DMS114 treated with DMSO at 0.1 percent for 48 hours (cell line): ENCODE results near the gene CAMK2B.

Experiments
- DNase-seq: peaks from one replicate; lab custom pipeline; 2025; ENCODE audit not compliant: unreplicated experiment; lab: John Stamatoyannopoulos, UW

The CAMK2B gene

DNA sequence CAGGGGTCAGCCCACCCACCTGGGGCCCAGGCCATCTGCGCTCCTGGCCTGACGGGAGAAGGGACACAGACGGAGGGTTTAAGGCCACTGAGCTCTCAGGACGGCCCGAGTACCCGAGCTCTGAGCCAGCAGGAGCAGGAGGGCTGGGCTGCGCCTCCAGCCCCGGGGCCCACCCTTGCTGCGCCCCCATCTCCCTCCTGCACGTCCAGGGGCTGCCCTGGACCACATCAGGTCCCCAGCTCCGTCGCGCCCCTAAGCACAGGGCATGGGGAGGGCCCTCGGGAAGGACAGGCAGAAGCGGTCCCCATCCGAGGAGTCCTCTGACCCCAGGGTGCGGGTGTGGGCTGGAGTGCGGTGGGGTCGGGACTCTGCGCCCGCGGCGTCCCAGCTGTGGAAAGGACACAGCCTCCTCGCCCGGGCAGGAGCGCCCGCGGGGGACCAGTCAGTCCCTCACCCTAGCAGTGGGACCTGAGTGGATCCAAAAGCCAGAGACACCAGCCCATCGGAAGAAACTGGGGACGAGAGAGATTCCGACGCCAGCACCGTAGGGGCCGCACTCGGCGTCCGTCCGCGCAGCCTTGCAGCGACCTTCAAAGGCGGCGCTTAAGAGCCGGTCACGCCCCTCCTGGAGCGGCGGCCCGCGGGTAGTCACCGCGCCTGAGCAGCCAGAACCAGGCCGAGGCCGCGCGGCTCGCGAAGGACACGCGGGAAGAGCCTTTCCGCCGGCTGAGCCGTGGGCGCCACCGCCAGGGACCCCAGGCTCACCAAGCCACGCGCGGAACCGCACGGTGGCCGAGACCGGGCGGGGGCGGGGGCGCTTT, 15.9 kb downstream of the CAMK2B start:
- DNase-seq, result no peak

DNA sequence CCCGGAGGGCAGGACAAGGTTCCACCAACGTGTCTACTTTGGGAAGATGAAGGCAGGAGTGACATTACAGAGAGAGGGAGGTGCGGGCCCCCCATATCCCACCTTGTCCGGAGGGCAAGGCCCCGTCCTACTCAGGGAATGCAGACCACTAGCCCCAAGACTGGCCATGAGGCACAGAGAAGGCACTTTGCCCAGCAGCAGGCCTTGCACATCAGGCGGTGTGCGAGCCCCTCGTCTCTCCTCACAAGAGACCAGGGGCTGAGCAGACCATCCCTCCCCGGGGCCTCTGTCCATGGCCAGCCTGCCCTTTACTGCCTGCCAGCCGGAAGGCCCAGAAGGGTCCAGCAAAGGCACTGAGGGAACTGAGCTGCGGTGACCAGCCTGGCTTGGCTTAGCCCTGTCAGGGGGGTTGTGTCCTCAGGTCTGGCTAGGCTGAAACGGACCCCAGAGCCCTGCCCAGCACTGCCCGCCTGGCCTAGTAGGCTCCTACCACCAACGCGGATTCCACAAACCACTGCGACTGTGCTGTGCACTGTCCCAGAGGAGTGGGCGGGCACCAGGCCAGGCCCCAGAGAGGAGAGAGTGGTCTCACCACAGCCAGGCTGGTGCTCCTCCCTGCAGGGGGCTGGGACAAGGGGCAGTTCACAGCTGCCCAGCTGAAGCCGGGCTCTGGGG, 16.7 kb downstream of the CAMK2B start:
- no peak for DNase-seq

DNA sequence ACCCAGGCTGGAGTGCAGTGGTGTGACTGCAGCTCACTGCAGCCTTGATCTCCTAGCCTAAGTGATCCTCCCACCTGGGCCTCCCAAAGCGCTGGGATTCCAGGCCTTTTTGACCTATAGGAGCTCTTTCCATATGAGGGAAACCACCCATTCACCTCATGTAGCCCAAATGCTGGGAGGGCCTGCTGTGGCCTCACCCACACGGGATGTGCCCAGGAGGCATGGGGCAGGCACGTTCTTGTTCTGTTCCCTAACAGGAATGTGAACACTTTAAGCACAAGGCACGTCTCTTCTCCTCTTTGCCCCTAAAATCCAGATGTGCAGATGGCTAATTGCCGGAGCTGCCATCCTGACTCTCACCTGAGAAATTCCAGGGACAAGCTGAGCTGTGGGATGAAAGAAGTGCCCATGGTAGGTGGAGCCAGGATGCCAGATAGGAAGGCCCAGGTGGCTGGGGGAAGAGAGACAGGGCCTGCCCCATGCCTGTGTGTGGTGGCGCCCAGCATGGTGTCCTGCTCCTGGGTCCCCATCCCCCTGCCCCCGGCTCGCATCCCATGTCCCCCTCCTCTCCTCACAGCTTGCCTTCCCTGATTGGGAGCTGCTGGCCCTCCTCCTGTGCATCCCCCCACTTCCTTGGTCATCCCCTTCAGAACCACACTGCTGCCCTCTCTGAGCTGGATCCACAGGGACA, 17.3 kb downstream of the CAMK2B start:
- no peak for DNase-seq

DNA sequence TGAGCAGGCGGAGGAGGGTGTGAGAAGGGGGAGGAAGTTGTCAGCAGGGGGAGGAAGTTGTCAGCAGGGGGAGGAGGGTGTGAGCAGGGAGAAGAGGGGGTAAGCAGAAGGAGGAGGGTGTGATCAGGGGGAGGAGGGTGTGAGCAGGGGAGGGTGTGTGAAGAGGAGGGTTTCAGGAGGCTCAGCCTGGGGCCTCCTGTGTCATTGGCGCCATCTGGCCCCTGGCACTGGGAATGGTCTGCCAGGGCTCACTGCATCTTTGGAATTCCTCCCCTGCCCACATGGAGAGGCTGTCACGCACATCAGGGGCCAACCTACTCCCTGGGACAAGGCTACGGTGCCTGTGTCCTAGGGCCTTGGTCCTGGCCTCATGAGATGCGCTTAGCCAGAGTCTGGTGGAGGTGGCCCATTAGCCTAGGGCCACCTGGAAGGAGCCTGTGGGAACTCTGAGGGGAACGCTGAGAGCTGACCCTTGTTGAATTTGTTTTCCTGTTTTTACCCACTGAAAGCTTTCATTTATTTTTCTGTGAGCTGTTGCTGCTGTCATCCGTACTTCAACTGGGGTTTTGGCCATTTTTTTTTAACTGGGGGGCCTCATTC, 18.0 kb downstream of the CAMK2B start:
- peak; percentile 11 for DNase-seq

DNA sequence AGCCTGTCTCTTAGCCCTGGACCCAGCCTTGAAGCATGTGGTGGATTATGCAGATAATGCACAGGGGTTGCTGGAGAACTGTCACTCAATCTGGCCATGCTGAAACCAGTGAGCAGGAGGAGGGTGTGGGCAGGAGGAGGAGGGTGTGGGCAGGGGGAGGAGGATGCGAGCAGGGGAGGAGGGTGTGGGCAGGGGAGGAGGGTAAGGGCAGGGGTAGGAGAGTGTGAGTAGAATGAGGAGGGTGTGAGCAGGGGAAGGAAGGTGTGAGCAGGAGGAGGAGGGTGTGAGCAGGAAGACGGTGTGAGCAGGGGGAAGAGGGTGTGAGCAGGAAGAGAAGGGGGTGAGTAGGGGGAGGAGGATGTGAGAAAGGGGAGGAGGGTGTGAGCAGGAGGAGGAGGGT, 18.8 kb downstream of the CAMK2B start:
- DNase-seq, result no peak

DNA sequence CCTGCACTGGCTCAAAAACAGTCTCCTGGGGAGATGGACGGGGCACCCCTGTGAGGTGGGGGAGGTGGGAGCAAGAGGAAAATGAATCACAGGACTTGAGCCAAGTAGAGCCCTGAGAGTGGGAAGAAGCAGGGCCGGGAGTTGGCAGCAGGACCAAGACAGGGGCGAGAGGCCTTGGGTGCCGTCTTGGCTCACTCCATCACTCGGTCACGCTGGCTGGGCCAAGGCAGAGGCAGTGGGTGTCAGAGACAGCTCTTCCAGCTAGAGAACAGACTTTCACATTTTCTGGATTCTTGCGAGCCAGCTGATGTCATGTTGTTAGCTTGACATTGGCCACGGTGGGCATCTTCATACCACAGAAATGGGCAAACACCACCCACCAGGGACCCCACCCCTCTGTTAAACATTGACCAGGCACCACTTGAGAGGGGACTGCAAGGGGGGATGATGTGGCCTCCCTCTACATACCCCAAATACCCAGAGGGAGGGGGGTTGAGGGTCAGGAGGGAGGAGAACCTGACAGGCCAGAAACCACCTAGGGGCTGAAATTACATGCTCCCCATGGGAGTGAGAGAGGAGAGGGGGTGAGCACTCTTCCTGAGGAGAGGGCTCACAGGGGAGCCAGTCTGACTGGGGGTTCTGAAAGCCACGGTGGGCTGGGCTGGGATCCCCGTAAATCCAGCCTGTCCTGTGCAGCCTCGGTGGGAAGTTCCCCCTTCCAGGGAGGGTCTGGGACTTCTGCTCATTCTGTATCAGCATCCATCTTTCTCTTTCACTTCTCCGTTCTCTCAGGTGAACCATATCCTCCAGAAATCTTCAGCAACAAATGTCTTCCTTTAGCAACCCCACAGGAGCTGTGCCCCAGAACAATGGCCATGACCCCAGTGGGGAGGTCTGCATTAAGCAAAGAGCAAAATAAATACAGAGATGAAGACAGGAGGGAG, 19.6 kb downstream of the CAMK2B start:
- DNase-seq, result no peak

DNA sequence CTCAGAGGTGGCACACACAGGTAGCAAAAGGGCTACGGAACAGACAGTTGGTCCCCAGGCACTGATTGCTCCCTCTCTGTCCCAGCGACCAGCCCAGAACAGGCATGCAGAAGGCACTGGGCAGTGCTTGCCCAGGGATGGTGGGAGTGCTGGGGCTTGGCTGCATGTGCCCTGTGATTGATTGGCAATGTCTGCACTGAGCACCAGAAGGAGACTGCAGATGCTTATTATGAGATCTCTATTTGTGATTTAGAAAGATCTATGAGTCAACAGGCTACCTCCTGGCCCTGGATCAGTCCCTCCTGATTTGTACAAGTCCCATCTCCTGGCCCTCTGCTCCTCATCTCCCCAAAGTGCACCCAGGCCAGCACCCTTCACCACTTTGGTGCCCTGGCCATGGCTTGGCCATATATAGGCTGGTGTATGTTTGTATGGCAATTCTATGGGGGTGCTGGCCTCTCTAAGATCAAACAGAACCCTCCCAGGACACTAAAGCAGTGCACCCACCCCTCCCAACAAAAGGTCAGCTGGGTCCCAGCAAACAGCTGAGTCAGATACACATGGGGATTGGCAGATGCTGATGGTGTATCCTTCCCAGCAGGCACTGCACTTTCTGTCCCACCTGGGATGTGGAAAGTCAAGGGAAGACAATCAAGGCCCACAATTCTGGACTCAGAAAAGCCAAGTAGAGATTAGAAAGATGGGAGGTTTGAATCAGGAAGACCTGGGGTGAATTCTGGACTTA, 30.9 kb downstream of the CAMK2B start:
- DNase-seq, result no peak

DNA sequence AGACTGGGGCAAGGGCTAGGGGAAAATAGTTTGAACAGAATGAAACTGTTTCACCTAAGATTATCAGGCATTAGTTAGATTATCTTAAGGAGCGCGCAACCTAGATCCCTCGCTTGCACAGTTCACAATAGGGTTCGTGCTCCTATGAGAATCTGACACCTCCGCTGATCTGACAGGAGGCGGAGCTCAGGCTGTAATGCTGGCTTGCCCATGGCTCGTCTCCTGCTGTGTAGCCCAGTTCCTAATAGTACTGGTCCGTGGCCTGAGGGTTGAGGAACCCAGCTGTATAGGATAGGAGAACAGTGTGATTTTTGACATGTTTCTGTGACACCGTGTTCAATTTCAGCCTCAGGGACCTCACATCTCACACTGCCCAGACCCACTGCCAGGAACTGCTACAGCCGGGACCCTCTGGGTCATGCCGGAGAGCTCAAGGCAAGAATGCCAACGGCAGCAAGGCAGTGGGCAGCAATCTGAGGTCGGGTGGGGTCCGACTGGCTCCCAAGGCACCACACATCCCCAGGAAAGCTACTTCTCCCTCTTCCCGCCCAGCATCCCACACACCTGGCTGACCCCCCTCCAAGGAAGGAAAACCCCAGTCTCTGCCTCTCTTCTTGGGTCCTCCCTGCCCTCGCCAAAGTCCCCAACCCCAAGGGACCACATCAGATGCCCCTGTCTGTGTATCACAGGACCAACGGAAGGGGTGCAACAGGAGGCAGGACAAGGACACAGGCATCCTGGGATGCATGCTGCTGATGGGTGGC, 31.7 kb downstream of the CAMK2B start:
- no peak for DNase-seq

DNA sequence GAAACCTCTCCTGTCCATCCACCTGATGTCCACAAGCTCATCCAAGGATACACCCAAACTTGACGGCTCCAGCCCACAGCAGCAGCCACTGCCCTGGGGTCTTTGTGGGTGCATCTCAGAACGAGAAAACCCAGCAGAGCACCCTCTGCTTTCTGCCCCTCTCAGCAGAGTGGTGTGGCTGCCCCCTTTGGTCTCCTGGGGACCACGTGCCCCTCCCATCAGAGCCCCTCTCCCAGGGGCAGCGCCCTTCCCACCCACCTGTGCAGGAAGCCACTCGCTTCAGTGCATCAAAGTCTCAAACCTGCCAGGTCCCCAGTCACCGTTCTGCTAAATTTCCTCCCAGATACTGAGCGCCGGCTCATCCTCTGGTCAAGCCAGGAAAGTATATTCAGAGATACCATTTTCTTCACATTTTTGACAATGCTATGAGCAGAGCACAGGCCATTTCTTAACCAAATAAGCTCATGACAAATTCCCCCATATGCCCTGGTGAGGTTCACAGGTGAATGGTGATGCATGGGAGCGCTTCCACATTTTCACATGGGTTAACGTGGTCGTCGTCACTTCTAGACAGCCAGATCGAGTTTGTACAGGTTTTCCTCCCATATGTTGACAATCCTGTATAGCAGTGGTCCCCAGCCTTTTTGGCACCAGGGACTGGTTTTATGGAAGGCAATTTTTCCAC, 32.4 kb downstream of the CAMK2B start:
- DNase-seq, result no peak

DNA sequence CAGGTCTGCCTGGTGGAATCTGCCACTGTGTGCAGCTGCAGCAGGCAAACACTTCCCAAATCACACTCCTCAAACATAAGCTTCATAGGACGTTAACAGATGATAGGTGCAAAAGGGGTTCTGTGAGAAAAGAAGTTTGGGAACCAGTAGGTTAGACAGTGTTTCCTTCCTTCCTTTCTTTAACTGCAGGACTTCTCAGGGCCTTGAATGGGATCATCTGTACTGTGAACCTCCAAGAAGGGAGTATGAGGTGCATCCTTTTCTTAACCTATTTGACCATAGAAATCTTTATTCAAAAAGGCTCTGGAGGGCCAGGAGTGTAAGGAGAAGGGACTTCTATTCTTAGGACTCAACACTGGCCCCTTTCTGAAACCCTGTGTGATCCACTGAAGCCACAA, 33.0 kb downstream of the CAMK2B start:
- no peak for DNase-seq

DNA sequence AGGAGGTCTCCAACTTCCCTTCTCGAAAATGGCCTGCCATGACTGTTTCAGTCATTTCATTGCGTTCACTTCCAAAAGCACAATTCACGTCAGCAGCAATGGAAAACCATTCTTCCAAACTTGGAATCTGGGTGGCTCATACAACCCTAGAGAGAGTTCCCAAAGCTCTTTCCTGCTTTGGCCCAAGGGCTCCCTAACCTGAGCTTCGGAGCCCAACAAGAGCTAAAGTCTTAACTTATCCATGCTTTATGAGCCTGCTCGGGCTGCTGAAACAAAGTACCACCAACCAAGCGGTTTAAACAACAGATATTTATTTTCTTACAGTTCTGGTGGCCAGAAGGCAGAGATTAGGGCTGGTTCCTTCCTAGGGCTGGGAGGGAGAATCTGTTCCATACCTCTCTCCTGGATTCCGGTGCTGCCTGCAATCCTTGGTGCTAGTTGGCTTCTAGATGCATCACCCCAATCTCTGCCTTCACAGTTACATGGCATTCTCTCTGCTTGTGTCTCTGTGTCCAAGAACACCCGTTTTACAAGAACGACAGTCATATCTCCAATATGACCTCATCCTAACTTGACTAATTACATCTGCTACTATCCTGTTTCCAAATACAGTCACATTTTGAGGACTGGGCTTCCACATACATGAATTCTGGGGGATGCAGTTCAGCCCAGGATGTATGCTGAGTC, 33.5 kb downstream of the CAMK2B start:
- DNase-seq, result no peak

DNA sequence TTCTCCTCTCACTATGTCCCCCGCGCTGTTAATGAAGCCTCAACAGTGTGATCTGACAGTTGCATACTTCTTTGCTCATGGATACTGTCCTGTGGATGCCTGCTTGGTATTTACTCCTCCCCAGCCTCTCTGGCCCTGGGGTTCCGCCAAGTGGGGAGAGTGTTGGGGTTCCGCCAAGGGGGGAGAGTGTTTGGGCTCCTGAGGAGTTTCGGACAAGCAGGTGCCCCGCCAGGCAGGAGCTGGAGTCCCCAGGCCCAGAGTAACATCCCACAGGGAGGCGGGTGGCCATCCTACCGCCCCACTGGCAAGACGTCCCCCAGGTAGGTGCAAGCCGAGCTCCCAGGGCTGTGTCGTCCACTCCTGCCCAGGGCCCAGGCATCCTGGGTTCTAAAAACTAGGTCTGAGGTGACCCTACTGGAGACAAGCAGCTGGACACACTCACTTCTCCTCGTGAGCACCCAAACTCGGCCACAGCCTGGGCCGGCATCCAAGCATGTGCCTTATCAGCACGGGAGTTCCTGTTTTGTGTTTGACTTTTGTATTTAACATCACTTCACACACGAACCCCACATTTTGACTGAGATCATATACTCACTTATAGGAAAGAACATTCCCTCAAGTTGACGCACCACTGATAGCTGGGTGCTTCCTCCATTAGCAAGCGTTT, 34.2 kb downstream of the CAMK2B start:
- DNase-seq, result no peak

DNA sequence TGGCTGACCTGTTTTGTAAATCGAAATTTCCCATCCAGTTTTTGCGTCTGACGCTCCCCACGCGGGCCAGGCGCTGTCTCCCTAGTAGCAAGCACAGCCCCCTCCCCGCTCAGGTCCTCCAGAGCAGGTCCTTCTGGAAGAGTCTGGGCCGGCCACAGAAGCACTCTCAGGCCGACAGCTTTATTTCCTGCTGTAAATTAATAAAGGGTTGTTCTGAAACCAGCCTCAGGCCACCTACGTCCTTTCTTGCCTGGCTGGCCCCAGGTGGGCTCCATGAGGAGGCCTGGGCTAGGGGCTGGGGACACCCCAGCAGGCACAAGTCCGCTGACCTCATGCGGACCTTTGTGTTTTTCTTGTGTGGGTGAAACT, 35.2 kb downstream of the CAMK2B start:
- DNase-seq, result no peak

DNA sequence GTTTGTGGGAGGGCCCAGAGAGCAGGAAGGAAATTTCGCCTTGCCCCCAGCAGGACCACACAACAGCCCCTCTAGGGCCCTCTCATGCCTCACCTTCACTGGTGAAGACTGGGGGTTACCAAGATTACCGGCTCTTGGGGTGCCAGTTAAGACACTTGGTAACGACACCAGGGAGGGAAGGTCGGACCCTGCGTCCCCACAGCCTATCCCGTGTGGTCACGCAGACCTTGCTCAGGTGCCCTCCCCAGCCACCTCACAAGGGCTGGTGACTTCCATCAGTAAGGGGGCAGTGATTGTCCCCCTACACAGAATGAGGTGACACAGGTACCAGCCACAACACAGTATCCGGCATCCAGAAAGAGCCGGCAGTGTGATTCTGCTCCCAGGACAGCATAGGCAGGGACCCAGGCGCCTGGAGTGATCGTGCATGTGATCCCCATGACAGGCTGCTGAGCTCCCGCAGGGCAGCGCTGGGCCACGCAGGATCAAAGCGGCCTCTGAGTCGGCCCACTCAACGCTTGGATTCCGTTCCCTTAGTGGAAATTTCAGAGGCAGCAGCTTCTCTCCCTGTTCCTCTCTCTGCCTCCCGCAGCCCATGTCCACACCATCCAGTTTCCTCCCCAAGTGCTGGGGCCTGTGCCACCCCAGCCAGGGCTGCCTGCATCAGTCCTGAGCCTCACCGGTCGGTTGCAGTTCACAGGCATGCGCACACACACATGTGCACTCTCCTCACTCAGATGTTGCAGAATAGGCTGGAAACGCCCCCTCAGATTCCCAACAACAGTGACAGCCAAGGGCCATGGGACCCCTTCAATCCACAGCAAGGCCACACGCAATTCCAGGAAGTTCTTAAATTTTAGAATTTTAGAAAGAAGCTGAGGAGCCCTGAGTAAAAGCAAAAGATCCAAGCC, 35.8 kb downstream of the CAMK2B start:
- no peak for DNase-seq

DNA sequence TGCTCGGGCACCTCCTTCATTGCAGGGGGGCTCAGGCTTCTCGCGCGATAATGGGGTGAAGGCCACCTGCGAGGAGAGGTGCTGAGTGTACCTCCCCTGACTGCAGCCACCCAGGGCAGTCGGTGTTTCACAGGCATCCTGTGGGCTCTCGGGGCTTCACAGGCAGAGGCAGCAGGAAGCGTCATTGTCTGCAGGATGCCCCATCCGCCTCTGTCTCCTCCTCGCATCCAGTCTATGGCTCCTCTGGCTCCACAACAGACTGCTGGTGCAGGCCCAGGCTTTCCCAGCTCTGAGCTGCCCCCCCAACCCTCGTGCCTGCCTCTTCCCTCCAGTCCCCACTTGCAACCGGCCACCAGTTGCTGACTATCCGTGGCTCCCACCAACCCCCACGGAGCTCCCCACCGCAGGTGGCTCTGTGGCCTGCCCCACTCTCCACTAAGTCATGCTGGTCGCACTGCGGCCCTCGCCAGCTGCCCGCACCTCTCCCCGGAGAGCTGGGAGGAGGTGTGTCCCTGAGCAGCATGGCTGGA, 36.5 kb downstream of the CAMK2B start:
- no peak for DNase-seq

DNA sequence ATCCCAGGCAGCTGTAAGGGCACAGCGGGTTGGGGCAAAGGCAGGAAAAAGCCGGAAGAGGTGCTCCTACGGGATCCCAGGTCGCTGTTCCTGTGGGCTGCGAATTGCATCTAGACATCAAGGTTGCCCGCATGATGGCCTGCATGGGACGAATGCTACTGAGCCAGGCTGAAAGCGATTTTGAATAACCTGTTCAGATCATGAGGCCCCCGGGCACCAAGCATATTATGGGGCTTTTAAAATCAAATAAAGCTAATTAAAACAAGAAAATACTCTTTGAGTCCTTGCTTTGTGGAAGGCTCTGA, 37.1 kb downstream of the CAMK2B start:
- DNase-seq, result no peak
